Hepatic stellate cell (primary cell): ENCODE measurements around the gene LRRIQ1.

Experiments used
- DNase-seq: peaks from one replicate; pipeline ENCODE4 v3.0.0; 2011; ENCODE audit warnings: low spot score

Gene LRRIQ1

GRCh38 chr12:85057370-85057963 is 21.3 kb downstream of the LRRIQ1 start:
- DNase-seq: peak; percentile 5

DNA sequence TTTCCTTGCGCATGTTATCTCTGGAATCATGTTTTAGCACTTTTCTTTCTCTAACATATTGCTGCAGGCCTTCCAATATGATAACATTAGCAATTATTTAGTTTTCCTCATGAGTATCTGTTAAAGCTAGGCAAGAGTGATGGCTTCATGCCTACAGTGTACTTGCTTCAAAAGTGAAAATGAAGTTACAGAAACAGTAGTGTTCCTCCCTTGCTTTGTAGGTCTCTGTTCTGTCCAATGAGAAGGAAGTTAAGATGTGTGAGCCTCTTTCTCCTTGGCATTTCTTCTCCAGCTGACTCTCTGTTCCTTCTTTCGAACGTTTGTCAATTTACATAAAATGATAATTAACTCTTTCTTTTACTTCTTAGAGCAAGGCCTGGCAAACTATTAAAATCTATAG is 22.2 kb downstream of the LRRIQ1 start:
- DNase-seq: no peak

DNA sequence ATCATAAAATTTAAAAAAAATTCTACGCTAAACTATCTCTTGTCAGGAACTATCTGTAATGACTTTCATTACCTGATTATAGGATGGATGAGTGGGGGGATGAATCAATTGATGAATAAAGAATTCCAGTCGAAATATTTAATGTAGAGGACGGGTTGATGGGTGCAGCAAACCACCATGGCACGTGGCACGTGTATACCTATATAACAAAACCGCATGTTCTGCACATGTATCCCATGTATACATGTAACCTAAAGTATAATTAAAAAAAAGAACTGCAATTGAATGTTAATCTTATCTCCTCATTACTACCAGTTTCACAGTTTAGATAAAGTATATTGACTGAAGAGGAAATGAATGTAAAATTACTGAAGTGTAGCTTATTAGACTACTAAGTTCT is 23.4 kb downstream of the LRRIQ1 start:
- DNase-seq: no peak

DNA sequence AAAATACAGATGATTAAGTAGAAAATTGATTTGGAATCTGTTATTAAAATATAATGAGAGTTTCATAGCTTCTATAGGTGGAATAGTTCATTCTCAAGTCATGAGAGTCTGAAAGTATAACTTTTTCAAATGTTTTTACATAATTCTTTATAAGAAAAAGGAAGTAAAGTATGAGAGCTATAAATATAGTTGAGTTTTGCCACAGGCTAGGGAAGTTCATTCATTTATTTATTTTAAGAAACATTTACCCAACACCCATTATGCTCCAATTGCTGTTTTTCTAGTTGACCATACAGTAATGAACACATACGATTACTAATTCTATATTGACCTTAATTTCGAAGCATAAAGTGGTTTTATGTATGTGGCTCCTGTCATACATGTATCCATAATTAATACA is 24.8 kb downstream of the LRRIQ1 start:
- no peak for DNase-seq

DNA sequence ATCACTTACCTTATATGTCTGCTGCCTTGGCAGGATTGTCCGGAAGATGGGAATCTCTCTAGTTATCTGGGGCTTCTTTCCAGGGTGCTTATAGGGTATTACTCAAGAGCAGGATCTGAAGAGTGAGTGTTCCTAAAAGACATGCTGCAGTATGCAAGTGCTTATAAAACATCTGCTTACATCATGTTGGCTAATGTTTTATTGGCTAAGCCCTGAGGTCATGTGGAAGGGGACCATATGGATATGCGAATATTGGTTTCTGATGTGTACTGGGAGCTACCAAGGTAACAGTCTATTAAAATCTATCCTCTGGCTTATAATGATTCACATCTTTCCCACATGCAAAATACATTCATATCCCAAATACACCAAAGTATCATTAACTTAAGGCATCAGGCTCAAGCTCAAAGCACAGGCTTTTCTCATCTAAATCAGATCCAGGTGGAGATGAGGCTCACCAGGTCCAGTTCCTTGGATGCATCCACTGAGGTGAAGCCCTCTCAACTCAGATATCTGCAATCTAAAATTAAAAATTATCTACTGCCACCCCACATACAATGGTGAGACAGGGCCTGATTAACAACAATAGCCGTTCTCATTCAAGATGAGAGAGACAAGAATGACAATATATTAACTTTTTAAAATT is 29.8 kb downstream of the LRRIQ1 start:
- no peak for DNase-seq

DNA sequence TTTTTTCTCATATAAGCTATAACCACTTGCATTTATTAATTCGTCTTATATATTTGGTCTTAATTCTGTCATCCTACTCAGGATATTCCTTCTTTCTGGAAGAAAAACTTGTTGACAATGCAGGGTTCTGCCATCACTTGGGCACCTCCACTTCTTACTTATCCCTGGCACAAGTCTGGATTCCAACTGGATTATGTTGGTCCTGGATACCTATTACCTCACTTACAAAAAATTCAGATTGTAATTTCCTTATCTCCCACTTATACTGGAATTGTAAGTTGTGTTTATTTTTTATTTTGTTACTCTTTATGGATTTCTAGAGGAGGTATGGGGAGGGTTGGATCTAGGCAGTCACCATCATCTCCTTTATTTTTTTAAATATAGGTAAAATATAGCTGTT is 36.7 kb downstream of the LRRIQ1 start:
- no peak for DNase-seq

DNA sequence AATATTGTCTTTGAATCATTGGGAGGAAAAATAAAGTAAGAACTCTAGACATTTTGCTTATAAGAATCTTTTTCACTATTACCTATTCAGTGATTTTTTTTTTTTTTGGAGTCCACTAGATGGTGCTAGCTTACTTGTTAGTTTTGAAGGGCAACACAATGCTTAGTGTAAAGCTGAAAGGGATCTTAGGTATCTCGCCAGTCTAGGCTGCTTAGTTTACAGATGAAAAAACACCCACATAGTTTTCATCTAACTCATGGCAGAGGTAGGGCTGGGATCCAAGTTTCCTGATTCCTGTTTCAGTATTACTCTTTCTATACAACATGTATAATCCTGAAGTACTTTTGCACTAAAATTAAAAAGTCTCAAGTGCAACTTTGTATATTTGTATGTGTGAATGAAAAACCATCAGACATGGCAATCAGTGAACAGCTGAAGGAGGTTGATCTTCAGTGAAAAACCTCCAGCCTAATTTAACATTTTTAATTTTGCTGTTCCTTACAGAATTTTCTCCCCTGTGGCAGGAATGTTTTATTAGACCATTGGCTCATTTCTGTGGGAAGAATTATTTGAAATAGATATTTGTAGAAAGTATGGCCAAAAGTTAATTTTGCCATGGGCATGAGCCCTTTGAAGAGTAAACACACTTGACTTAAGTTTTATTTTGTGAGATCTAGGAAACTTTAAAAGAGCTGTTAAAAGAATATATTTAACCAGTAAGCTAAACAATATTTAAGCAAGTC is 40.7 kb downstream of the LRRIQ1 start:
- DNase-seq: peak; percentile 14

DNA sequence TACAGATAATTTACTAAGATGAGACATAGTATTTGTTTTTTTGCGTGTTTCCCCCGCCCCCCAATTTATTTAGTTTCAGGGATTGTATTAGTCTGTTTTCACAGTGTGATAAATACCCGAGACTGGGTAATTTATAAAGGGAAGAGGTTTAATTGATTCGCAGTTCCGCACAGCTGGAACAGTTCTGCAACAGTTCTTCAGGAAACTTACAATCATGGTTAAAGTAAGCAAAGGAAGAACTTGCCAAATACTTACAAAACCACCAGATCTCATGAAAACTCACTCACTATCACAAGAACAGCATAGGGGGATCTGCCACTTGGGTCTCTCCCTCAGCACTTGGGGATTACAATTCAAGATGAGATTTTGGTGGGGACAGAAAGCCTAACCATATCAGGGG is 48.9 kb downstream of the LRRIQ1 start:
- no peak for DNase-seq

DNA sequence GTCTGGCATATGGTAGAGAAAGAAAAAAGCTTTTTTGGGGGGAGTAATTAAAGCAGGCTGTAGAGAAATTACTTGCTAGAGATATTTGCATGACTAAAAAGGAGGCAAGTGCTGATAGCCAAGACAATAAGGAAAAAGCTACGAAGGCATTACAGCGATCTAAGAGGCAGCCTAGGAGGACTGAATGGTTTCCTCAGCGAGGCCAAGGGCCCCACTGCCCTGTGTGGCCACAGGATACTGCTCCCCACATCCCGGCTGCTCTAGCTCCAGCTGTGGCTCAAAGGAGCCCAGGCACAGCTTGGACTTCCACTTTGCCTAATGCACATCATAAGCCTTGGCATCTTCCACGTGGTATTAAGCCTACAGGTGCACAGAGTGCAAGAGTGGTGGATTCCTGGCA is 53.6 kb downstream of the LRRIQ1 start:
- no peak for DNase-seq

DNA sequence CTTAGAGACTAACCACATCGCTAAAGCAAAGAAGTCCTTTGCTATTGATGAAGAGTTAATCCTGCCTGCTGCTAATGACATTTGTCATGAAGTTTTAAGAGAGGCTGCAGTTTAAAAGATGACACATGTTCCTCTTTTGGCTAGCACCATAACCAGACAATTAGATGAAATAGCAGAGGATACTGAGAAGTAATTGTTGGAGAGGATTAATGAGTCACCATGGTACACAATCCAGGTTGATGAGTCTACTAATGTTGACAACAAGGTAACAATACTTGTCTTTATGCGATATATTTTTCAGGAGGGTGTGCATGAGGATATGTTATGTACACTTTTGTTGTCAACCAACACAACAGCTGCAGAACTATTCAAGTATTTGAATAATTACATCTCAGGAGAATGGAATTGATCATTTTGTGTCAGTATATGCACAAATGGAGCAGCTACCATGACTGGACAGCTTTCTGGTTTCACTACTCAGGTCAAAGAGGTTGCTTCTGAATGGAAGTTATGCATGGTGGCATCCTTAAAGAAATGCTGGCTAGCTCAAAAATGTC is 56.7 kb downstream of the LRRIQ1 start:
- DNase-seq: no peak

DNA sequence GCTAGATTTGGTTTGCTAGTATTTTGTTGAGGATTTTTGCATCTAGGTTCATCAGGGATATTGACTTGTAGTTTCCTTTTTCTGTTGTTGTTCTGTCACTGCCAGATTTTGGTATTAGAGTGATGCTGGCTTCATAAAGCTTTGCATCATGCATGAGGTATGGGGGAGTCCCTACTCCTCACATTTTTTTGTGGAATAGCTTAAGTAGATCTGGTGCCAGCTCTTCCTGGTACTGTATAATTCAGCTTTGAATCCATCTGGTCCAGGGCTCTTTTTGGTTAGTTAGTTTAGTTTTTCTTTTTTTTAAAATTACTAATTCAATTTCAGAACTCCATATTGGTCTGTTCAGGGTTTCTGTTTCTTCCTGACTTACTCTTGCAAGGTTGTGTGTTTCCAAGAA is 59.4 kb downstream of the LRRIQ1 start:
- no peak for DNase-seq

- DNase-seq: no peak
Observed at GRCh38 chr12:85130646-85131045, 94.5 kb downstream of the LRRIQ1 start.

- no peak for DNase-seq
Observed at GRCh38 chr12:85138833-85139232, 102.7 kb downstream of the LRRIQ1 start.

- no peak for DNase-seq
Observed at GRCh38 chr12:85147331-85147730, 111.2 kb downstream of the LRRIQ1 start.

DNA sequence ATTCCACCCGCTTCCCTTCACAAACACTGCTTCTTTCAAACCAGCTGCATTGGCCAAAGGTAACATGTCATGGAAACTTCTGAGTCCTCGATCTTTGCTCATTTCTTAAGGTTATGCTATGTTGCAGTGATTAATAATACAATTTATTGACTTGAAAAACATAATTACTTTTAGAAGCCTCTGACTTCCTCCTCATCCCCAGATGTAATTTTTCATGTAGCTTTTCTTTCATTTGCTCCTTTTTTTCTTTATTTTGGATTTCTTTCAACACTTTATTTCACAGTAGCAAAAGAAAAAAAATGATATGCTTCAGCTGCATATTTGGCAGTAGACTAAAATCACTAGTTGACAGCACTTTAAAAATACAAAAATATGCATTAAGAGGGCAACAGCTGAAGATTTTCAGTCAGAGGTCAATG is 116.2 kb downstream of the LRRIQ1 start:
- DNase-seq: no peak

DNA sequence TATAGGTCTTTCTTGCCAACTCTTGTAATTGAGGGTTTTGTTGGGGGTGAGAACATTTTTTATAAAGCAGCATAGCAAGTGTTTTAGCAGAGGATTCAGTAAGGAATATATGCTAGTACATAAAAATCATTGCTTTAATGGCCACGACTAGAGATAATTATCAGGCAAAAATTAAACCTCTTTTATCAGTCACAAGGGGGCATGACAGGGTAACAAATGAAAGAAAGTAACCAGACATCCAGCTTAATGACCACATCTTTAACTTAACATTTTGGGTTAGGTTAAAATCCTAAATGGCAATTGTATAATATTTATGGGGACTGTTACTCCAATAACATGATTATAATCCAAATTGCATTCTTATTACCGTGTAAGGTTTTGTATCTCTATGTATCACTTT is 119.6 kb downstream of the LRRIQ1 start:
- no peak for DNase-seq

DNA sequence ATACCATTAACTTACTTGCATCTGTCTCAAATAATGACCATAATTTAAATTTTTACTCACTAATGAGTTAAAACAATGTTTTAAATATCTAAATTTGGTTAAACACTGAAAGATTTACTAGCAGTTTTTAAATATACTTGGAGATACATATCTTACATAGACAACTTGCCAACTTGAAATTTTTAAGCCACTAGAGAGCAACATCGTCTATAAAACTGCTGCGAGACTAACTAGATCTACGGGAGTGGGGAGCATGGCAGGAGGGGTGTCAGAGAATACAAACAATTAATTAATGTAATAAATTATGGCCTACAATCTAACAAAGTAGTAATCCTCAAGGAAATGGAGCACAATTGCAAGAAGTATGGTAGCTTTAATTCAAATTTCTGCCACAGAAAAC is 120.4 kb downstream of the LRRIQ1 start:
- DNase-seq: no peak

DNA sequence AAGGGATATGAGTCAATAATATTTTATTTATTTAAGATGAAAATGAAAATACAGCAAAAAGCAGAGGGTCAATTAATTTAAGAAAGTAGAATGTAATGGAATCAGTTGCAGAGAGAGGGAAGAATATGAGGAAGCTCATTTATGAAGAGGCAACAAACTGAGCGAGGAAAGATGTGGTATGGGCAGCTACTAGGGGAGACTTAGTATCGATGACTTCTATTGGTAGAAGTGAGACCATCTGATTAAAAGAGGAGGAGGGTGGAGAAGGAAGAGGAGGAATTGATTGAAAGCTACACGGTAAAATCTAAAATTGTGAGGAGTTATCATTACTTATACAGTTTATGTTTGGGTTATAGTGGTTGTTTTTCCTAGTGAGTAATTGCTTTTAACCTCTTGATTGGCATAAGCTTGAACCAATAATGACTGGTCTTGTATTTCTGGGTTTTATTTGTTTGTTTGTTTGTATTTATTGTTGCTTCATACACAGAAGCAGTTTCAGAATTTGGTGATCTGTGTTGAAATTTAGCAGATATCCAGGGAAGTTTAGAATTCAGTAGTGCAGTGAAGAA is 121.0 kb downstream of the LRRIQ1 start:
- no peak for DNase-seq

DNA sequence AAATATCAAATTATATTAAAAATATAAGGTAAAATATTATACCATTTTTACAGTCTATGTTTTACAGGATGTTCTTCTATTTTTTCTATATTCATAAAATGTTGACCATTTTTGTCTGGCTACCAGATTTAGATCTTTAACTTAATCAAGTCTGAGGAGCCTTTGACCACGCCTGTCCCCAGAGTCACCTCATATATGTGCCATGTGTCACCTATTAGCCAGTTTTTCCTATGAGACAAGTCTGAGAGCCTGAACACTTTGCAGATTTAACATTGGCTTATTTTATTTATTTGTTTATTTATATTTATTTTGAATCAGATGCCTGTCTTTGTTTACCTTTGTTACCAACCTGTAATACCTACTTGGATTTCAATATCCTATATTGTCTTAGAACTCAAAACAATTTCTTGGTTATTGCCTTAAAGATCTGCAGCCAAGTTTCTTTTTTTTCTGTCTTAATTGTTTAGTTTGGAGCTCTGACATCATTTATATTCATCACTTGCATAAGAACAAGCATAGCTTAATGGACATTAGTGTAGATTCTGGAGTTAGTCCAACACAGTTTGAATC is 127.7 kb downstream of the LRRIQ1 start:
- no peak for DNase-seq

DNA sequence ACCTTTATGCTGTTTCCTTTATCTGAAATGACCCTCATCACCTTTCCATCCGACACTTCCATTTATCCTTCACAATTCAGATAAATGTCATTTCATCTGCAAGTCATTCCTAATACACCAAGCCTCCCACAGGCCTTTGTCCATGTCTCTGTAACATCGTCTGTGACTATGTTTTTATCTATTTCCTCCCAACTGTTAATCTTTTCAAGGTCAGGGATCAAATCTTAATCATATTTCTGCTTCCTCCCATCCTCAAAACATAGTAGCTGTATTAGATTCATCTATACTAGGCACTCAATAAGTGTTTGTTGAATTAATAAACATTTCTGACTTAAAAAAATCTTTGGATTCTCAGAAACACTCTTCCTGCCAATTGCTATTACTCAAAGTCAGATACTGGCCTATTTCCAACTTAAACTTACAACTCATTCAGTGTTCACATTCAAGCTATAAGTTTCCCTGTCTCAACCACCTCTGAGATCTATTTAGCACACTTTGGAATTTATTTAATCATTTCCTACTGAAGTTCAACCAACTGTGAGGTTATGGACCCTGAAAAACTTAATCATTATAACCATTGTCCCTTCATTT is 143.6 kb downstream of the LRRIQ1 start:
- DNase-seq: no peak

- DNase-seq: no peak
Observed at GRCh38 chr12:85182699-85183098, 146.5 kb downstream of the LRRIQ1 start.

DNA sequence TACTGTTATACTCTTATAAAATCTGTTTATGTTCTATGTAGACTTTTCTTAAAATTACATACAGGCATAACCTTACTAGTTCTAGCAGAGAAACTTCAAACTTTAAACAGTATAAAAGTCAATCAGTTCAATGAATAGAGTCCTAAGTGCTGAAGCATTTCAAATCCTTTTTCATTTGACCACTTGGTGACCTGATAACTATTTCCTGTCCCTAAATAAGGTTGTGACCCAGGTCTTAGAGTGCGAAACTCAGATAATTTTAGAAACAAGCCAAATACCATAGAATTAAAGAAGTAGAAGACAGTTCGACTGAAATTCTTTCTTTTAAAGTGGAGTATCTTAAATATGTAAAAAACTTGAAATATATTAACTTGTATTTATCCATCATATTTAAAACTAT is 147.7 kb downstream of the LRRIQ1 start:
- DNase-seq: no peak
